A172 (cell line): ENCODE results near the gene IFNW1. TPM values are rescaled to one million over a fixed set of nuclear protein-coding genes. Genes with fewer than 3 reads are reported as not detected.
A peak's percentile ranks its signal among the peaks of the same experiment; 100 is the strongest.

Experiments
- DNase-seq: peaks from one replicate; pipeline ENCODE4 v3.0.0-alpha.2; 2015; ENCODE audit warnings: low spot score
- total RNA-seq: library from RNA; depleted of rRNA; stranded (reverse); fragments of >200 nt; shearing (Covaris generic); gene quantifications from 2 replicates; pipeline ENCODE4 v1.2.3, GENCODE V29; 2014; rRNA removed

The IFNW1 gene
- total RNA-seq, 1 experiment from 2014 or later = not detected

DNA sequence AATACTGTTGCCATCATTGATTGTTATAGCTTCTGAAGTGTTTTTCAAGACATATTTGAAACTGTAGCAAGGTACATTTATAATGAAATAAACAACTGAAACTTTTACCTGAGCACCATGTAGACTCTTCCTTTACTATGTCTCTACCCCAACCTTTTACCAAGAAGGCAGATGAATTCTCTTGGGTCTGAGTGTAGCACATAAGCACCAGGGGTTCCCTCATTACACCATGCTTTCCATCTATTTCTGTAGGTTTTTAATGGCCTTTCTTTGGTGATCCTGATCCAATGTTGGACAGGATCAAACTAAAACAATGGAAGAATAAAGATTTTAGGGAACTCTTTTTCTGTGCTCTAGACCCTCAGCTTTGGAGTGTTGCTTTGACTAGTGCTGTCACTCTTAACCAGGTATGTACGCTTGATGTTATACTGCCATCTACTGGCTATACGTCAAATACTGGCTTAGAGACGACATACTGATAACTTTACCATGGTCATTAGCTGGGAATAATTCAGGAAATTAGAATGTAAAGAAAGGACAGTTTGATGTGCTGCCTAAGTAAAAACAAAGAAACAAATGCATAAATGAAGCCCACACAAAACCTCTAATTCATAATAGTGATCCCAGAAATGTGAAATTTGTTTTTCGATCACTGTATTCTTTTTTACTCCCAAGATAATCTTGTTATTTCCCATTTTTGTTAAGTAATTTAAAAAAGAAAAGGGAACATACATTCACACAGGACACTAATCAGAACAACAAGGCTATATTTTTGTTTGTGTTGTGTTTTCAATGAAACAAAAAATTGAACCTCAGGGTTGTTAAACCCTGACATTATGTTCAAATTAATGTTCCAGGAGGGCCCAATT, 30.7 kb downstream of the IFNW1 start:
- peak; percentile 73 for DNase-seq

DNA sequence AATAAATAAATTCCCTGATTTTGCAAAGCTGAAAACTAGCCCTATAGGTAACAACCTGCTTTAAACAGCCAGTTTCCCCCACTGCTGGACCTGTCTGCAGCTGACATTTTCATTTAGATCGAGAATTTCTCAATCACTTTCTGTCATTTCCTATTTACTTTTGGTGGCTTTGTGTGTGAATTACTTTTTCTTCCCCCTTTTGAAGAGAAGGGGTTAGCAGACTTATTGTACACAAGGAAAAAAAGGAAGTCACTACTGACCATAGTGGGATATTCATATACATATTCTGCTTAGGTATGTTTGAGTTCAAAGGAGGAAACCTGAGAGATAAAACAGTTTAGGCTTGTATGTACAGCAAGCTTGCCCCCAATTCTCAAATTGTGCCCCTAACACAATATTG, 36.8 kb downstream of the IFNW1 start:
- no peak for DNase-seq

DNA sequence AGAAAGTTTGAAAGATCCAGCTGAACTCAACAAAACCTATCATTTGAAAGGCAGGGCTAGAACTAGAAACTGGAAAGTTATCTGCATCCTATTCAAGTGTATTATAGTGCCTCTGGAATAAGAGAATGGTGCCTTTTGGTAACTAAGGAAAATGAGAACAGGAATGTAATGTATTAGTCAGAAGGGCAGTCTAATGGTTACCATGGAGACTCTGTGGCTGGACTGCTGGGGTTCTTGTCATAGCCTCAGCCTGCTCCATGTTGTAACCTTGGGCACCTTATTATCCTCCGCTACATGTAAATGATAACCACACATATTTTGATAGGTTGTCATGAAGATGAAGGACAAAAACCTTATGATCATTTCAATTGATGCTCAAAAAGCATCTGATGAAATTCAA, 39.3 kb downstream of the IFNW1 start:
- no peak for DNase-seq

DNA sequence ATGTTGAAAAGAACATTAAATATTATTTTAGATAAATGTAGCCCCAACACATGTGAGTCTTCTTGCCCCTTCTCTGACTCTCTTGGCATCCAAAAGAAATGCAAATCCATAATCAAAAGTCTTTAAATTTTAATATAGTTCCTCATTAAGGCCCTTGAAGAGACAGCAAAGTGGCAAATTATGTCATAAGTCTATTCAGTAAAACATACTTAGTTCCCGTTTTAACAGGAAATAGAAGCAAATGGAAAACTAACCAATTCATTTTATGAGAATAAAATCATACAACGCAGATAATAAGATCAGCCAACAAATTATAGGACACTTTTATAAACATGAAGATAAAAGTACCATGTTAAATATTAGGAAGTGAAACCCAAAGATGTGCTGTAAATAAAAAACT, 43.8 kb downstream of the IFNW1 start:
- no peak for DNase-seq

DNA sequence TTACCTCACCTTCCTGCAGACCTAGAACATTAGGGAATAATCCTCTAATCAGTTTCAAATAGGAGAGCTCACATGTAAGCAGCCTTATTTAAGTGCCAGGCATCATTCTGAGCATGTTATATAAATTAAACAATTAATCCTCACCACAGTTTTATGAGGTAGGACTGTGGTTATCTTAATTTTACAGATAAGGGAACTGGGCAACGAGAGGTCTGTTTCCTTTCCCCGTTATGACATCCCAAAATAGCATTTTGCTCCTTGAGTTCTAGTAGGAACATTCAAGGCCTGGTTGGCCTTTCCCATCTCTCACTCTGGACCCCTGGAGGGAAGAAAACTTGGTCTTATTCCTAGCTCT, 44.8 kb downstream of the IFNW1 start:
- no peak for DNase-seq

DNA sequence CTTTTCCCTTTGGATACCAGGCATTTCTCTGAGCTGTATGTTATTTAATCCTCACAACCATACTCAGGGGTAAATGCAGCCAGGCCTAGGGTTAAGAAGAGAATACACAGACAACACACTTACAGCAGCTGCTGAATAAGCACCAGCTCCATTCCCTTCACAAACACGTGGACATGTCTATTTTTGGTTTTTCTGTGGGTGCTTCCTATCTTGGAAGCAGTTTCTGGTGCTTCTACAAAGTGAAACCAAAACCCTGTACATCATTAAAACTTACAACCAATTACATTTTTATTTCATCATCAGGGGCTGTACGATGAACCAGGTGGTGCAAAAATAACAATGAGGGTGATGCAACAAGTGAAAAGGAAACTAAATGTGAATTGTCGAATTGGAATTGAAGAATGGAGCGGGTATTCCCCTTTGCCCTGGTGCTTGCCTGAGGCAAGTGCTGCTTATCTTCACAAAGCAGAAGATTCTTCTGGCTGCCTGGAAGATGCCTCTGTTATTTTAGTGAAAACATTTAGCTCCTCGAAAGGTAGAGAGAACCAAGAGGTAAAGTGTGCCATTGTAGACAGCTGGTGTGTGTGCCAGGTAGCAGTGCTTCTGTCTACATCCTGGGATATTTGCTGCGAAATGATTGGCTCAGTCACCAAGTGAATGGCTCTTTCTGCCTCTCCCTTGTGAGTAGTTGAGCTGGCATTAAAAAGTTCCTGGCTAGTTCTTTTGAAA, 45.3 kb downstream of the IFNW1 start:
- peak; percentile 51 for DNase-seq

DNA sequence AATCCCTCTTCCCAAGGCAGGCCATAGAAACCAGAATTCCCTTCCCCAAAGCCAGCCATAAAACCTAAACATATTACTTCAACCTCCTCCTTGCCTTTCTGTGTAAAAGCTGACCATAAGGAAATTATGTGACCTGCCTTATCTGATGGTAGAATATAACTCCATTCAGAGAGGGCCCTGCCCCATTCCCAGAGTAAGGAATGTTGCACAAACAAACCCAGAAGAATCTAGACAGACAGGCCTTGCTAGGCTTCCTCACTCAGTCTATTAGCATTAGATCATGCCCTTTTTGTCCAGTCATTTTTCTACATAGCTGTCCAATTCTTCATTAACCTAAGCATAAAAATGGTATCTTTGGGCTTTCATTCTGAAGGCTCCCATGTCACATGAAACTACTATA, 46.1 kb downstream of the IFNW1 start:
- no peak for DNase-seq

Other genes with a start within 250 kb of the IFNW1 start
- gene HACD4, start 110.2 kb downstream of the IFNW1 start, total RNA-seq = not detected in 2 replicates
- gene IFNB1, start 63.9 kb downstream of the IFNW1 start, total RNA-seq = not detected in 2 replicates
- gene IFNA21, start 24.8 kb upstream of the IFNW1 start, total RNA-seq = not detected in 2 replicates
- gene IFNA4, start 45.8 kb upstream of the IFNW1 start, total RNA-seq = not detected in 2 replicates
- not detected in 2 replicates for gene IFNA7, start 60.4 kb upstream of the IFNW1 start, total RNA-seq
- not detected in 2 replicates for gene IFNA10, start 65.3 kb upstream of the IFNW1 start, total RNA-seq
- gene IFNA16, start 75.5 kb upstream of the IFNW1 start, total RNA-seq = not detected in 2 replicates
- not detected in 2 replicates for gene IFNA17, start 86.4 kb upstream of the IFNW1 start, total RNA-seq
- not detected in 2 replicates for gene IFNA14, start 98.2 kb upstream of the IFNW1 start, total RNA-seq
- gene IFNA5, start 163.5 kb upstream of the IFNW1 start, total RNA-seq = not detected in 2 replicates
- 37.1 and 41.6 TPM in 2 replicates for gene KLHL9, start 193.6 kb upstream of the IFNW1 start, total RNA-seq
- not detected in 2 replicates for gene IFNA6, start 209.1 kb upstream of the IFNW1 start, total RNA-seq
- not detected in 2 replicates for gene IFNA13, start 226.2 kb upstream of the IFNW1 start, total RNA-seq
- gene IFNA2, start 243.6 kb upstream of the IFNW1 start, total RNA-seq = not detected in 2 replicates